Activated CD4-positive, CD25-positive, alpha-beta regulatory T cell treated with anti-CD3 and anti-CD28 coated beads, Interleukin-2, amount 50 U/mL, for 24 hours (primary cell): ENCODE data around the gene THSD4.
"Not testable (repeated sequence)": the region's sequence is repeated elsewhere in the genome, so short reads cannot be mapped to it uniquely, and the experiment has no call there.

Experiments
- ATAC-seq, 2 donors: fragments of 150-1000 bp; cut with Tn5 transposase; one replicate each; pipeline ENCODE4 v1.10.0; 2021; ENCODE audit warnings: mild to moderate bottlenecking in 1 of 2, moderate library complexity in 1 of 2

THSD4 gene

DNA sequence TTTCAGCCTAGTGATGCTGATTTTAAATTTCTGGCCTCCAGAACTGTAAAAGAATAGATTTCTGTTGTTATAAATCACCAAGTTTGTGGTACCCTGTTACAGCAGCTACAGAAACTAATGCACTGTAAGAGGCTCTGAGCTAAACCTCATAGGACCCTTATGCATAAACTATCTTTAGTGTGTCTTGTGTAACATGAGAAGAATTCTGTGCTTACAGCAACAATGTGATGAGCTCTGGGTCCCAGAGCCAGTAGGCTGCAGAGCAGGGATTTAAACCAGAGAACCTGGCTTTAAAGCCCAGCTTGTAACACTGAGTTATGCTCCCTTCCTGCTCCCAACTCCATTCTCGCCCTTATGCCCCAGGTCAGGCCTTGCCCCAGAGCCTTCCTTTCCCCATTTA is 113.1 kb downstream of the THSD4 start:
- ATAC-seq = no peak

GRCh38 chr15:71230303-71230702 is 115.0 kb downstream of the THSD4 start:
- ATAC-seq = no peak

GRCh38 chr15:71231758-71232157 is 116.5 kb downstream of the THSD4 start:
- ATAC-seq = no peak

GRCh38 chr15:71232411-71232810 is 117.1 kb downstream of the THSD4 start:
- ATAC-seq = no peak

GRCh38 chr15:71237456-71238188 is 122.4 kb downstream of the THSD4 start:
- ATAC-seq = no peak

- no peak for ATAC-seq
Measured at GRCh38 chr15:71238926-71239325, 123.7 kb downstream of the THSD4 start.

DNA sequence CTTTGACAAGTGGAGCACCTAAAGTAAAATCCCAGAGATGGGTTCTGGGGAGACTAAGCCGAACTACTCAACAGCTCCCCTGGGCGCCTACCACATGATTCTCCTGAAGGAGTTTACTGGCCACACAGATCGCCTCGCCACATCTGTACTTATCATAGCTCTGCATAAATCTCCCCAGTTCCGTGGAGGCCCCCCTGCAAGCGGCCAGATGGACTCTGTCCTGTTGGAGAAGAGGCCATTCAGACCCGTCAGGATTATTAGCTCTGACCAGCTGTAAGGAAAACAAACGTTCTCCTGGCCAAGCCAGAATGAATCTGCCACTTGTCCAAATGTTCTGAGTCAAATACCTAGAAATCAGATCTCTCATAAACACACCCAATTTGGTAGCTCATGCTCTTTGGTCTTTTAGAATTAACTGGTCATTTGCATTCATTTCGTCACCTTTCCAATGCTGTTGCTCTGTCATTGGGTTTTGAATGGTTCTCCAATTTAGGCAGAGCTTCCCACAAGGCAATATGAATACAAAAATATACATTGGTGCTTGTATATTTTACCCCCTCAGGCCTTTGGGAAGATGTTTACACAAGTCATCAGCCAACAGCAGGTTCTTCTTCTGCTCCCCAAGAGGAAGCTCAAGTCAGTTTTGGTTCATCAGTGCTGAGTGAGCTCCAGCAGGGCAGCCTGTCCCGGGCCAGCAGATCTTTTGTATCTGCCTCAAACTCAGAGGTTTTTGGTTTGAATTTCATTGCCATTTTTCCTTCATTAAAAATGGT is 124.5 kb downstream of the THSD4 start:
- no peak for ATAC-seq

- ATAC-seq = no peak
Measured at GRCh38 chr15:71242292-71242691, 127.0 kb downstream of the THSD4 start.

- no peak for ATAC-seq
Measured at GRCh38 chr15:71244250-71244649, 129.0 kb downstream of the THSD4 start.

DNA sequence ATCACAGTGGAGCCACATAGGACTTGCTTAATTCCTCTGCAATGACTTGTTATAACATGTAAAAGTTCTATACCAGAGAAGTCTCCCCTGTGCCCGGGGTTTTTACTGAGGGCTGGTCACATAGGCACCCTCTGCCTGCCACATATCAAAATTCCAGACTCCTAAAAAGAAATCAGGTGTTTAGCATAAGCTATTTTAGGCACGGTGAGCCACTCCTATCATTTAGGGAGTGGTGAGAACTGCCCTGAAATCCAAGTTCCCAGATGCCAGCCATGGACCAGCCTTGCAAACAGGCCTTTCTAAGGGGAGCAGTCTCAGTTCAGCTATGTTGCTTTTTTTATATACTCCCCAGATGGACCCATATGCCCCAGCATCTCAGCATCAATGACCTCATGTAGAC is 130.3 kb downstream of the THSD4 start:
- ATAC-seq = no peak

DNA sequence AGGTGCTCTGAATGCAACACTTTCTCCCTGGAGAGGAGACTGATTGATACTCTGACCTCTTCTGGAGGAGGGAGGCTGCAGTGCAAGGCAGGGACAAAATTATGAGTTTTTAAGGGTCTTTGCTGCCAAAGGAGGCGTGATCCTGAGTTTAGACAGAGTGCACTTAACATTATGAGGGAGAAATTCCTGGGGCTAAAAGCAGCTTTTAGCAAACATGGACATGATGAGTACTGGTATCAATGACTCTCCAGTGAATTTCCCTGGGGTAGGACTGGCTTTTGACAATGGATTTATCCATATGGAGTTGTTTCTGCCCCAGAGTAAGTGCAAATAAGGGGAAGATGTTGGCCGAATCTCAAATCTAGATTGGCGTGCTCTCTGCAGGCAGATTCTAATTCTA is 133.1 kb downstream of the THSD4 start:
- no peak for ATAC-seq

- ATAC-seq = no peak
Measured at GRCh38 chr15:71249986-71250385, 134.7 kb downstream of the THSD4 start.

DNA sequence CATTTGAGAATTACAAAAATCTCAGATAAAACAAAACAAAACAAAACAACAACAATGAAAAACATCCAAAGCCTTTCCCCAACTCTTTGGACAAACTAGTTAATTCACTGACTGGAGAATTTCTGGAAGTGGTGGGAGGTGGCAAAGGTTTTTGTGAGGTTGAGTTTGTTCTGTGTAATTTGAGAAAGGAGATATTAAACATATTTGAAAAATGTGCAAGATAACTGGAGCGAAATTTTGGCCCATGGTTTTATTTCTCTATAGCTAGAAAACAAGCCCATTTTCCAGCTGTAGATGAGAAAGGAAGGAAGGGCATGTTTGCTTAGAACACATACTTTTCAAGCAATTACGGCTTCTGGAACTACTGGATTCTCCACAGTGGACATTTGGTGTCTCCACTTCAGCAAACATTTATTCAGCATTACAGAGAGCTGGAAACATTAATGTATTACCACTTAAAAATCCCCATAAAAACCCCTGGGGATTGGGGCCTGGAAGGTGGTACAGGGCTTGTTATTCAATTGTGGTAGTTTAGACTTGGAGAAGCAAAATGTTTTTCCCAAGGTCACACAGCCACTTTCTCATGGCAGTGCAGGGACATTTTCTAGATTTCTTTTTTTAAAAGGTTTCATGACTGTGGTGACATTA is 135.8 kb downstream of the THSD4 start:
- no peak for ATAC-seq

- no peak for ATAC-seq
Measured at GRCh38 chr15:71251584-71252043, 136.3 kb downstream of the THSD4 start.

DNA sequence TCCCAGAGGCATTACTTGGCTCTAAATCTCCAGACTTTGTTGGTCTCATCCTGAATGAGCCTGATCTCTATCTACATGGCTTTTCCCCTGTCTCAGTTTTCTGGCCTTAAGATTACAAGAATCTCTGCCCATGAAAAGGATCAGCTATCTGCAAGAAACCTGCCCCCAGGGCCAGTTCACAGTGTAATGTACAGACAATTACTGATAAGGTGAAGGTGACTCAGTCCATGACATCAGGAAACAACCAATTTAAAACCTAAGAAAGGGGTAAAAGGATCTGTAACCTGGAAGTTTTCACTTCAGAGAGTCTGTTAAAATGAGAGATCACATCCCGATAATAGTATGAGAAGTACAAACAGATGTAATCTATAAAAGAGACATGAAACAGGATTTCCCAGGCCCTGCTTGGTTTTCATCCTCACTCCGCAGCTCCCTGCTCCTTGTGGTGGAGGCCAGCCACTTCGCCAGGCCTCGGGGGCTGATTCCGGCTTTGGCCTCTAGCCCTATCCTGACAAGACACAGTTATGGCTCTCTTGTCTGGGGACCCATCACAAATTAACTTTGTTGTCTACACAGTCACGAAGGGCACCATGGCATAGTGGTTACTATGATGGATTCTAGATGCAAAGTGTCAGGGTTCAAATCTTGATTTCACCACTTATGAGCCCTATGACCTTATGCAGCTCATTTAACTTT is 136.9 kb downstream of the THSD4 start:
- no peak for ATAC-seq

DNA sequence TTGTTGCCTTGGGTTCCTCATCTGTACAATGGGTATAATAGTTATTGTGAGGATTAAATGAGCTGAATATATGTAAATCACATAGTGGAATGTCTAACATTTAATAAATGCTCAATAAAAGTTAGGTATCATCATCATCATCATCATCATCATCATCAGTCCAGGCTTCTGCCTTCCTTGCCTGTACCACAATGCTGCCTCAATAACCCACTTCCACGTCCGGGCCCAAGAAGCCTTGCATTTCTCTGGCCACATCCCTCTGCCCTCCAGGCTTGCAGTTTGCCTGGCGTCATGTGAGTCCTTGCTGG is 137.4 kb downstream of the THSD4 start:
- no peak for ATAC-seq

DNA sequence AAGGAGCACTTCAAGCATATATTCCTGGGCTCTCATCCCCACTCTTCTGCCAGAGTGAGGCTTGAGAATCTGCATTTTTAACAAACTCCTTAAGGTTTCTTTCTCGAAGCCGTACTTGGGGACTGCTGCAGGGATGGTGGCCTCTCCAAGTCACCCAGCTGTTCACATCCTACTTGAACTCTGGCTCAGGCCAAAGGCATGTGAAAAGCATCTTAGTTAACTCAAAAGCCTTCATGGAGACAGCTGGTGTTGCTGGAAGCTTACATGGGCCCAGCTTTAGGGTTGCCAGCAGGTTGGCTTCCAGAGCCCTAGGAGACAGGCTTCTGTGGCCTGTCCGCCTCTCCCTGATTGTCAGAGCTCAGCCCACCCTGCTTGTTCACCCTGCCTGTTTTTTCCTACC is 139.2 kb downstream of the THSD4 start:
- no peak for ATAC-seq

DNA sequence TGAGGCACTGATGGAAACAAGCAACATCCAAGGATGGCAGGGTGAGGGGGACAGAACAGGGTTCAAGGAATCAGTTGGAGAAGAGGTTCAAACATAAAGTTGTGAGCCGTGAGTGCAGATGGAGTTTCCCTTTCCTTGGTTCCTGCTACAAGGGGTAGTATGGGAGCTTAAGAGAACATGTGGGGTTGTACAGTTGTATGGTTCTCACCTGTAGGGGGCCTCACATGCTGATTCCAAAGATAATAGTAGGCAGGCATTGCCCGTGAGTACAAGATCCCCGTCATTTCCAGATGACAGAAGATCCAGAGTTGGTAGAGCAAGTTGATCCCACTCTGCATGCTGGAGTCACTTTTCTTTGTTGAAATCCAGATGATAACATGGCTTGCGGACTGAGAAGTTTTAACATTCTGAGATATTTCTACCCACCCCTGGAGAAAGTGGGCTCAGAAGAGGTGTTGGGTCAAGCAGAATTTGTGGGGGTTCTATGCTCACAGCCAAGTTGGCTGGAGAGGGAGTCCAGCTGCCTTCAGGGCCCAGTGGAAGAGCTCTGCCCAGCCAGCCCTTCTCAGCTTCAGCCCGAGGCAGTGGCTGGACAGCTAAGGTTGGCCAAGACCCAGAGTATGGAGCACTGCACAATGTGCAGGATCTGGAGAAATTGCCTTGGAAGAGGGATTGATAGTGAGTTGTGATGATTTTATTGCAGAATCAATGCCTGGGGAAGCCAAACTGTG is 141.8 kb downstream of the THSD4 start:
- ATAC-seq = no peak

DNA sequence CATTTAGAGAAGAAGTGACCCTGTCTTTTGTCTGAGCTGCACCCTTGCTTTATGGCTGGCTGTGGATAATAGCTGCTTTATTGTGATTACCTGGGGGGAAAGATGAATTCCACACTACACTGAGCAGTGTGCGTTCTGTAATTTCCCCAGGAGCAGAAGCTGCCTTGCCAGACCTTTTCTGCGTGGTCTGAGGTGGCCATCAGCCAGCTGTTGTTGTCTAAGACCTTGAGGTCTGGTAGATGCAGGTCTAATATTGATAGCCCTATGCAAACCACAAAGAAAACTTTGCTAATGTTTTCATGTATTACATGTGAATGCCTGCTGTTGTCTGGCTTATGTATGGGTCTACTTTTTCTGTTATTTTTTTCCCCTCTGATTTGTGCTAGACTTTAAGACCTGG is 144.6 kb downstream of the THSD4 start:
- no peak for ATAC-seq

GRCh38 chr15:71261418-71261817 is 146.1 kb downstream of the THSD4 start:
- no peak for ATAC-seq

DNA sequence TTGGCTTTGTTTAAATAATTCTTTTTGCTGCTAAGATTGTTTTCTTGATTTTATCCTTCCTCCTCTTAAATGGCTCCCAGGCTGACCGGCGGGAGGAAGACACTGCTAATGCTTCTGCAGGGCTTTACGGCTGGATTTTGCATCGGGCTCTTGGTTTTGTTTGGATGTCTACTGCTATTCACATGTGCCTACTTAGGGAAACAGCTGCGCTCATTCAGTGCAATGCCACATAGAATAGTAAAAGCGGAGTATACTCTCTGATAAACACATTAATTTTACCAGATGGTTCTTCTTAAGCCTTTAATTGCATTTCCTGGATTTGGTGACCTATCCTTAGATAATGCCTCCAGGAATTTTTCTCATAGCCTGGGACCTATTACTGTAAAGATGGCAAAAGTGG is 146.6 kb downstream of the THSD4 start:
- no peak for ATAC-seq

DNA sequence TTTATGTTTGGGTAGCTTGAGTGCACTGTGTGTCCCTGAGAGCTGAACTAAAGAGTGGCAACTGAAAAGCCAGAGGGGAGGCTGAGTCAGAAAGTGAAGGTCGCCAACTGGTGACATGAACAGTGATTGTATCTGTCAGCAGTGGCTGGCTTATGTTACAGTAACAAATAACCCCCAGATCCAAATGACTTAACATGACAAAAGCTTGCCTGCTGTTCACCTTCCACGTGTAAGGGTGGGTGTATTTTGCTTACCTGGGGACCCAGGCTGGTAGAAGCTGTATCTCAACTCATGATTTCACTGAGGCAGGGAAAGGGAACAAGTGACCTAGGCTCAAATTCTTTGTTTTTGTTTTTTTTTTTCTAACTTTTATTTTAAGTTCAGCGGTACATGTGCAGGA is 147.3 kb downstream of the THSD4 start:
- no peak for ATAC-seq

GRCh38 chr15:71265606-71266005 is 150.3 kb downstream of the THSD4 start:
- ATAC-seq = not testable (repeated sequence)
